AG04449 (cell line): ENCODE data around the gene ERICH4.
"Not testable (repeated sequence)": the region's sequence is repeated elsewhere in the genome, so short reads cannot be mapped to it uniquely, and the experiment has no call there.

Experiments
- CTCF ChIA-PET: fragments of 350-600 bp; formaldehyde crosslinking; extraction: SDS; loops from one replicate; lab custom pipeline; 2021; ENCODE audit warnings: antibody characterized with exemption; lab: Yijun Ruan, JAX
- POLR2A ChIA-PET: fragments of 400-600, 350-600 bp; formaldehyde crosslinking; extraction: SDS; loops from one replicate; lab custom pipeline; 2020; ENCODE audit warnings: antibody characterized with exemption, inconsistent platforms; lab: Yijun Ruan, JAX
- DNase-seq: peaks from one replicate; pipeline ENCODE4 v3.0.0-alpha.2; 2010; ENCODE audit warnings: low read depth, low spot score
- H3K4me3 ChIP-seq: 2 replicates; pipeline ENCODE4 v1.5.1; 2011; ENCODE audit warnings: low read depth, mild to moderate bottlenecking, control low read depth, low read length
- TF ChIP-seq, protein P1 (sequence below): IDR thresholded peaks from one replicate; pipeline ENCODE4 v1.5.1; 2011; ENCODE audit warnings: mild to moderate bottlenecking, moderate library complexity, low read length, control low read depth, inconsistent platforms; ENCODE audit not compliant: insufficient read depth; ENCODE audit errors: missing control alignments

Gene ERICH4

DNA sequence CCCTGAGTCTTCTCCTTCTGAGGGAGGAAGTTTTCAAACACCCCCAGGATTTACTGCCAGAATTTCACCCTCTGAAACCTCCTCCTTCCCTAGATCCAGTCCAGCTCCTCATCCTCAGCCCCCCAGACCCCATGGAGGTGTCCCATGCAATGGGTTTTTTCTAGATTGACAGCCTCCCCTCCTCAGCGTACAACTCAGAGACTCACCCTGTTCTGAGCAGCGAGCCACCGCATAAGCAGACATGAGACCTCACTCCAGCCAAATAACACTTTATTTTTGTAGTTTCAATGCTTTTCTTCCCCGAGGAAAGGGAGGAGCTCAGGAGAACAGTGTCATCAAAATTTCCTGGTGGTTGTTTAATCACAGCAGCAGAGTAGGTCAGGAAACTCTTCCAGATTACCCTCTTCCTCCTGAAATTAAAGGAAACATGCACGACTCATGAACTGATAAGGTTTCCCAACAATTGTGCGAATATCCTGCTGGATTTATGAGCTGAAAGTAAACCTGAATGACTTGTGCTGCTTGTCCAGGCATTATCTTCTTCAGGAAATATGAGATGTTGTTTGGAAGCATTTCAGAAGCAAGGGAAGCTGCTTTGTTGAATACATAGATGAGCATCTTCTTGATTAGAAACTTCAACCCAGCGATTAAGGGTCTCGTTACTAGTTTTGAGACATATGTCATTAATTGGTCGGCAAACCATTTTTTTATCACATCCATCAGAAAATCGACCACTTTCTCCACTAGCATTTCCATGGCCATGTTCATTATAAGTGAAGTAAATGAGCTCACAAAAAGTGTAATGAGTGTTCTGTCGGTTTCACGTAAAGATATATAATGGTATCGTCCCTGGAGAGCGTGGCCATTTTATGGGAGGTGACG is 36.2 kb downstream of the ERICH4 start:
- CTCF ChIA-PET, result no interaction called here

DNA sequence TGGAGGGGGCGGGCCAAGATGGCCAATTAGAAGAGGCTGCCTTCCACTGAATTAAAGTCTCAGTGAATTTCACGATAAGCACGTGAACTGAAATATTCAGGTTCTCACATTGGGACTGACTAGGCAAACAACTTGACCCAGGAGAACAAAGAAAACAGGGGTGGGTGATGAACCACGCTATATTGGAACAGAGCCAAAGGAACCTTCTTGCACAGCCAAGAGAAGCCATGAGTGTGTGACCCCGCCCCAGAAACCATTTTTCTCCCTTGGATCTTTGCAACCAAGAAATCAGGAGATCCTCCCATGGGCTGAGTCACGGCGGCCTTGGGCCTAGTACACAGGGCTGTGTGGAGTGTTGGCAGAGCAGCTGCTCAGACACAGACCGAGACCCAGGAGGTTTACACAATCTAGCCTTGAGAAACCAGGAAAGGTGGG is 36.8 kb downstream of the ERICH4 start:
- CTCF ChIA-PET, result no interaction called here
- DNase-seq, result no peak

More for the DNA sequence above, 36.2 kb downstream of the ERICH4 start:
- DNase-seq, result no peak
- TF ChIP-seq, protein P1, sequence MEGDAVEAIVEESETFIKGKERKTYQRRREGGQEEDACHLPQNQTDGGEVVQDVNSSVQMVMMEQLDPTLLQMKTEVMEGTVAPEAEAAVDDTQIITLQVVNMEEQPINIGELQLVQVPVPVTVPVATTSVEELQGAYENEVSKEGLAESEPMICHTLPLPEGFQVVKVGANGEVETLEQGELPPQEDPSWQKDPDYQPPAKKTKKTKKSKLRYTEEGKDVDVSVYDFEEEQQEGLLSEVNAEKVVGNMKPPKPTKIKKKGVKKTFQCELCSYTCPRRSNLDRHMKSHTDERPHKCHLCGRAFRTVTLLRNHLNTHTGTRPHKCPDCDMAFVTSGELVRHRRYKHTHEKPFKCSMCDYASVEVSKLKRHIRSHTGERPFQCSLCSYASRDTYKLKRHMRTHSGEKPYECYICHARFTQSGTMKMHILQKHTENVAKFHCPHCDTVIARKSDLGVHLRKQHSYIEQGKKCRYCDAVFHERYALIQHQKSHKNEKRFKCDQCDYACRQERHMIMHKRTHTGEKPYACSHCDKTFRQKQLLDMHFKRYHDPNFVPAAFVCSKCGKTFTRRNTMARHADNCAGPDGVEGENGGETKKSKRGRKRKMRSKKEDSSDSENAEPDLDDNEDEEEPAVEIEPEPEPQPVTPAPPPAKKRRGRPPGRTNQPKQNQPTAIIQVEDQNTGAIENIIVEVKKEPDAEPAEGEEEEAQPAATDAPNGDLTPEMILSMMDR, result no peak
- POLR2A ChIA-PET, result no interaction called here
- H3K4me3 ChIP-seq, result no peak overlapping the region

DNA sequence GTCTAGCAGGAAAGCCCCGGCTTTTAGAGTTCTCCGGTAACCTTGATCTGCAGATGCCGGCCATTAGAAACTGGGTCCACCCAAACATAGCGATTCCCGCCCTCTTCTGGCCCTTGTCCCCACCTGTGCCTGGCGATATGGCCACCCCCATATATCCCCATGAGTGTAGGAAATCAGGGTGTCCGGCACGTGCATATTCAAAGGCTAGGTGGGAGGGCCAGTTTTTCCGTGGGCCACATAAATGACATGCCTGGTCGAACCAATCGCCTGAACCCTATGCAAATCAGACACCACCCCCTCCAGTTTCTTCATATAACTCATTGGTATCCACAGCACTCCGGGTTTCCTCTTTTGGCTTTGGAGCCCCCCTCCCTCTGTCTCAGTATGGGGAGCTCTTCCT is 37.4 kb downstream of the ERICH4 start:
- ChIA-PET POLR2A (no interaction called here), CTCF (no interaction called here)
- H3K4me3 ChIP-seq, result no peak overlapping the region
- DNase-seq, result no peak
- TF ChIP-seq, protein P1, result no peak

More for the DNA sequence above, 36.8 kb downstream of the ERICH4 start:
- TF ChIP-seq, protein P1, result no peak
- POLR2A ChIA-PET, result no interaction called here
- no peak overlapping the region for H3K4me3 ChIP-seq

DNA sequence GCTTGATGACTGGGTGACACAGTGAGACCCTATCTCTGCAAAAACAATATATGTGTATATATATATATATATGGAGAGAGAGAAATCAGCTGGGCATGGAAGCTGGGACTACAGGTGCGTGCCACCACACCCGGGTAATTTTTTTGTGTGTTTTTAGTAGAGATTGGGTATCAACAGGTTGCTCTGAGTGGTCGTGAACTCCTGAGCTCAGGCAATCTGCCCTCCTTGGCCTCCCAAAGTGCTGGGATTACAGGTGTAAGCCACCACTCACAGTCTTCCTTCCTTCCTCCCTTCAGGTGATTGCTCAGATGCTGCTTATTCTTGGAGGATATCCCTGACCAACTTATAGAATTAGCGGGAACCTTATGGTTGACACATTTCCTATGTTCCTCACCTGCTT is 41.9 kb downstream of the ERICH4 start:
- POLR2A ChIA-PET, result no interaction called here
- TF ChIP-seq, protein P1, result no peak
- CTCF ChIA-PET, result interaction anchor here (1.8 kb wide), 1 partner anchor 36 kb away, joined by 8 read pairs; no protein-coding TSS in a partner anchor
- no peak overlapping the region for H3K4me3 ChIP-seq
- no peak for DNase-seq

DNA sequence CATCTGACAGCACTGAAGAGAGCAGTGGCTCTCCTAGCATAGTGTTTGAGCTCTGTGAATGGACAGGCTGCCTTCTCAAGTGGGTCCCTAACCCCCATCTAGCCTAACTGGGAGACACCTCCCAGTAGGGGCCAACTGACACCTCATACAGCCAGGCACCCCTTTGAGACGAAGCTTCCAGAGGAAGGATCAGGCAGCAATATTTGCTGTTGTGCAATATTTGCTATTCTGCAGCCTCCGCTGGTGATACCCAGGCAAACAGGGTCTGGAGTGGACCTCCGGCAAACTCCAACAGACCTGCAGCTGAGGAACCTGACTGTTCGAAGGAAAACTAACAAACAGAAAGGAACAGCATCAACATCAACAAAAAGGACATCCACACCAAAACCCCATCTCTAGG is 44.0 kb downstream of the ERICH4 start:
- POLR2A ChIA-PET, H3K4me3 ChIP-seq, DNase-seq: not testable (repeated sequence)
- CTCF ChIA-PET, result interaction anchor here (1.5 kb wide), 1 partner anchor 36 kb away, joined by 4 read pairs; no protein-coding TSS in a partner anchor

DNA sequence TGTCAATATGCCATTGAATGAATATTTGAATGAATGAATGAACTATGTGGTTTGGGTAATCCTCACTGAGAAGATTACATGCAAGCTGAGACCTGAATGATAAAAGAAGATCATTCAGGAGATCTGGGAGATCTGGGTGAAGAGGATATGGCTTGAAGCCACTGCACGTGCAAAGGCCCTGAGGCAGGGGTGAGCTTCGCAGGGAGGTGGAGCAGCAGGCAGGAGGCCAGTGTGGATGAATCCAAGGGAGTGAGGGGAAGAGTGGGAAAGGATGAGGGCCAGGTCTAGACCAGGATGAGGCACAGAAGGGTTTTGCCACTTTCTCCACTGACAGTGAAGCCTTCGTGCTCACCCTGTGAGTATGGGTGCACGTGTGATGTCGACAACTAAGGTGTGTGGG is 49.9 kb downstream of the ERICH4 start:
- TF ChIP-seq, protein P1, result no peak
- ChIA-PET POLR2A (no interaction called here), CTCF (no interaction called here)
- no peak for DNase-seq
- no peak overlapping the region for H3K4me3 ChIP-seq
